Colonic mucosa (tissue), 4 donors: ENCODE data around the gene C21orf58. TPM values are rescaled to one million over a fixed set of nuclear protein-coding genes. Genes with fewer than 3 reads are reported as not detected.

Experiments used
- DNase-seq: peaks from one replicate; pipeline ENCODE4 v3.0.0-alpha.2; 2020
- H3K27ac ChIP-seq: fragments of 200-600 bp; one replicate; pipeline ENCODE4 v1.8.0; 2021
- H3K27me3 ChIP-seq: fragments of 200-600 bp; one replicate; pipeline ENCODE4 v1.8.0; 2021
- H3K36me3 ChIP-seq: fragments of 200-600 bp; one replicate; pipeline ENCODE4 v1.8.0; 2021
- H3K4me1 ChIP-seq: fragments of 200-600 bp; one replicate; pipeline ENCODE4 v1.8.0; 2021; ENCODE audit warnings: mild to moderate bottlenecking
- H3K4me3 ChIP-seq: fragments of 200-600 bp; one replicate; pipeline ENCODE4 v1.8.0; 2021
- H3K9ac ChIP-seq, 2 donors: one replicate each; pipeline ENCODE4 v1.7.0; 2013; ENCODE audit warnings: control low read depth in 2 of 2, low read depth in 2 of 2, low read length in 2 of 2
- H3K9me3 ChIP-seq: fragments of 200-600 bp; one replicate; pipeline ENCODE4 v1.8.0; 2021
- CTCF ChIP-seq: fragments of 200-600 bp; IDR thresholded peaks from one replicate; pipeline ENCODE4 v1.8.0; 2022; ENCODE audit warnings: antibody characterized with exemption, mild to moderate bottlenecking
- intact Hi-C: fragments of 100-400 bp; cut with DNase I; formaldehyde crosslinking; loops from one replicate; pipeline ENCODE4 v1.14.1; 2022
- total RNA-seq, 2 donors: library from RNA; stranded (reverse); fragmentation: NEBNext Ultra II Directional in 1 of 2; extraction: Animal tissue kit (Norgen Biotek cat#: 25700) in 1 of 2; gene quantifications; one replicate each; pipeline ENCODE4 v1.2.1, GENCODE V29; 2021
- donor health status: healthy.
- donor health status: DM: no; HTN: no; CAD: no.
- donor health status: DM: no; HTN: no; CAD: no.

The C21orf58 gene
- total RNA-seq, 2 donors from 2014 or later = 5.5 to 25.7 TPM

- DNase-seq = no peak
- intact Hi-C loops = no loop called here
- H3K4me3 ChIP-seq = no peak overlapping the region
- no peaks in the 10 kb centered on the region for H3K27me3 ChIP-seq
- no peaks in the 10 kb centered on the region for H3K9me3 ChIP-seq
- H3K9ac ChIP-seq = no peak overlapping the region
- no peaks in the 10 kb centered on the region for H3K4me1 ChIP-seq
- peaks cover 5% of the 10 kb centered on the region for H3K36me3 ChIP-seq
- H3K27ac ChIP-seq = no peak overlapping the region
- TF ChIP-seq CTCF = no peak
Observed at GRCh38 chr21:46344219-46344915, 20.7 kb upstream of the C21orf58 start.

- H3K9me3 ChIP-seq = no peaks in the 10 kb centered on the region
- H3K27ac ChIP-seq = no peak overlapping the region
- no peak overlapping the region for H3K9ac ChIP-seq
- H3K27me3 ChIP-seq = no peaks in the 10 kb centered on the region
- no peaks in the 10 kb centered on the region for H3K4me1 ChIP-seq
- no peak for TF ChIP-seq CTCF
- H3K4me3 ChIP-seq = no peak overlapping the region
- no peak for DNase-seq
- no peaks in the 10 kb centered on the region for H3K36me3 ChIP-seq
- intact Hi-C loops = no loop called here
Observed at GRCh38 chr21:46340998-46341397, 17.3 kb upstream of the C21orf58 start.

GRCh38 chr21:46336603-46337002, 12.9 kb upstream of the C21orf58 start:
- no peaks in the 10 kb centered on the region for H3K36me3 ChIP-seq
- H3K27me3 ChIP-seq = no peaks in the 10 kb centered on the region
- no peak overlapping the region for H3K4me3 ChIP-seq
- no peaks in the 10 kb centered on the region for H3K4me1 ChIP-seq
- H3K27ac ChIP-seq = no peak overlapping the region
- intact Hi-C loops = no loop called here
- no peaks in the 10 kb centered on the region for H3K9me3 ChIP-seq
- no peak for TF ChIP-seq CTCF
- no peak for DNase-seq
- no peak overlapping the region for H3K9ac ChIP-seq

- Histone ChIP-seq H3K36me3 (no peaks in the 10 kb centered on the region), H3K9ac (no peak overlapping the region), H3K4me1 (no peaks in the 10 kb centered on the region), H3K4me3 (no peak overlapping the region), H3K27ac (no peak overlapping the region), H3K9me3 (no peaks in the 10 kb centered on the region), H3K27me3 (no peaks in the 10 kb centered on the region)
- no peak for DNase-seq
- intact Hi-C loops = no loop called here
- TF ChIP-seq CTCF = no peak
Observed at GRCh38 chr21:46334351-46335140, 10.9 kb upstream of the C21orf58 start.

- intact Hi-C loops = loop anchor here (10.0 kb wide), 1 partner anchor 105 kb away; the partner anchor contains the start of gene LSS
Observed at GRCh38 chr21:46329796-46330195, 6.1 kb upstream of the C21orf58 start.

More at GRCh38 chr21:46329796-46330195, 6.1 kb upstream of the C21orf58 start:
- no peaks in the 10 kb centered on the region for H3K4me1 ChIP-seq
- H3K9me3 ChIP-seq = no peaks in the 10 kb centered on the region
- no peak overlapping the region for H3K4me3 ChIP-seq
- no peak overlapping the region for H3K9ac ChIP-seq
- no peak for TF ChIP-seq CTCF
- no peak overlapping the region for H3K27ac ChIP-seq
- H3K36me3 ChIP-seq = no peaks in the 10 kb centered on the region
- H3K27me3 ChIP-seq = no peaks in the 10 kb centered on the region
- DNase-seq = no peak
